Calu3 (cell line): Measurements from ENCODE around the gene GSTO1. TPM values are rescaled to one million over a fixed set of nuclear protein-coding genes. Genes with fewer than 3 reads are reported as not detected.

Experiments used
- BruUV-seq: library from RNA; stranded (reverse); fragments of 400-500 nt; replicated peaks from 2 replicates; lab custom pipeline; 2021; lab: Mats Ljungman, UMichigan
- CTCF ChIA-PET: fragments of 300-600 bp; sonication (Branson Sonifier 250); formaldehyde crosslinking; loops from one replicate; lab custom pipeline; 2022; ENCODE audit warnings: antibody characterized with exemption; lab: Charles Lee
- DNase-seq: peaks from one replicate; pipeline ENCODE4 v3.0.0; 2022
- H3K27ac Mint-ChIP-seq: one replicate; pipeline ENCODE4 v1.8.0; 2022; ENCODE audit warnings: mixed read lengths; ENCODE audit not compliant: unreplicated experiment
- H3K27me3 Mint-ChIP-seq: one replicate; pipeline ENCODE4 v1.8.0; 2022; ENCODE audit warnings: mixed read lengths; ENCODE audit not compliant: unreplicated experiment
- H3K36me3 Mint-ChIP-seq: one replicate; pipeline ENCODE4 v1.8.0; 2022; ENCODE audit warnings: mild to moderate bottlenecking, moderate library complexity, mixed read lengths; ENCODE audit not compliant: insufficient read depth, unreplicated experiment
- H3K4me1 Mint-ChIP-seq: one replicate; pipeline ENCODE4 v1.8.0; 2022; ENCODE audit warnings: mild to moderate bottlenecking, low read depth, mixed read lengths; ENCODE audit not compliant: unreplicated experiment
- H3K4me3 Mint-ChIP-seq: one replicate; pipeline ENCODE4 v1.8.0; 2022; ENCODE audit warnings: mild to moderate bottlenecking, low read depth, moderate library complexity, mixed read lengths; ENCODE audit not compliant: unreplicated experiment
- H3K9me3 Mint-ChIP-seq: one replicate; pipeline ENCODE4 v1.8.0; 2022; ENCODE audit warnings: low read depth, mixed read lengths; ENCODE audit not compliant: unreplicated experiment
- CTCF ChIP-seq: fragments of 200-600 bp; IDR thresholded peaks from one replicate; pipeline ENCODE4 v1.8.0; 2022; ENCODE audit warnings: antibody characterized with exemption; ENCODE audit not compliant: unreplicated experiment
- intact Hi-C: fragments of 100-400 bp; cut with micrococcal nuclease; formaldehyde crosslinking; loops from one replicate; pipeline ENCODE4 v1.10.0; 2022; ENCODE audit not compliant: unreplicated experiment
- total RNA-seq: library from RNA; stranded (reverse); gene quantifications from 2 replicates; pipeline ENCODE4 v1.2.3, GENCODE V29; 2022

Gene GSTO1
- total RNA-seq, 1 experiment from 2014 or later: 61.5 TPM

GRCh38 chr10:104300002-104300735 lies 45.5 kb downstream of the GSTO1 start:
- no peak for DNase-seq
- CTCF ChIA-PET: no interaction called here
- Mint-ChIP-seq H3K9me3 (peaks cover 5% of the 10 kb centered on the region), H3K4me1 (no peaks in the 10 kb centered on the region), H3K27ac (no peak overlapping the region), H3K36me3 (no peaks in the 10 kb centered on the region), H3K4me3 (no peak overlapping the region), H3K27me3 (no peaks in the 10 kb centered on the region)
- BruUV-seq: no TSS peak
- intact Hi-C loops: no loop called here
- TF ChIP-seq CTCF: no peak

- intact Hi-C loops: no loop called here
- H3K4me1 Mint-ChIP-seq: peaks cover 4% of the 10 kb centered on the region
- H3K9me3 Mint-ChIP-seq: peaks cover 5% of the 10 kb centered on the region
- H3K27me3 Mint-ChIP-seq: no peaks in the 10 kb centered on the region
- peaks cover 5% of the 10 kb centered on the region for H3K36me3 Mint-ChIP-seq
- no TSS peak for BruUV-seq
- TF ChIP-seq CTCF: no peak
- H3K4me3 Mint-ChIP-seq: no peak overlapping the region
- H3K27ac Mint-ChIP-seq: no peak overlapping the region
- CTCF ChIA-PET: no interaction called here
- no peak for DNase-seq
Measured at GRCh38 chr10:104300736-104301292, 46.1 kb downstream of the GSTO1 start.

GRCh38 chr10:104301907-104302690 lies 47.4 kb downstream of the GSTO1 start:
- H3K27me3 Mint-ChIP-seq: no peaks in the 10 kb centered on the region
- intact Hi-C loops: no loop called here
- no peak for TF ChIP-seq CTCF
- BruUV-seq: no TSS peak
- H3K9me3 Mint-ChIP-seq: peaks cover 5% of the 10 kb centered on the region
- H3K27ac Mint-ChIP-seq: no peak overlapping the region
- H3K36me3 Mint-ChIP-seq: peaks cover 8% of the 10 kb centered on the region
- H3K4me1 Mint-ChIP-seq: peaks cover 9% of the 10 kb centered on the region
- H3K4me3 Mint-ChIP-seq: no peak overlapping the region
- CTCF ChIA-PET: no interaction called here
- DNase-seq: no peak

GRCh38 chr10:104303594-104304355 lies 49.1 kb downstream of the GSTO1 start:
- H3K27me3 Mint-ChIP-seq: no peaks in the 10 kb centered on the region
- peaks cover 9% of the 10 kb centered on the region for H3K4me1 Mint-ChIP-seq
- no peak overlapping the region for H3K27ac Mint-ChIP-seq
- H3K9me3 Mint-ChIP-seq: peaks cover 5% of the 10 kb centered on the region
- no peak for TF ChIP-seq CTCF
- peaks cover 8% of the 10 kb centered on the region for H3K36me3 Mint-ChIP-seq
- BruUV-seq: no TSS peak
- CTCF ChIA-PET: no interaction called here
- DNase-seq: no peak
- intact Hi-C loops: no loop called here
- no peak overlapping the region for H3K4me3 Mint-ChIP-seq
